Measurements from ENCODE around the gene DDX18. TPM values are rescaled to one million over a fixed set of nuclear protein-coding genes. Genes with fewer than 3 reads are reported as not detected.
"Not testable (repeated sequence)": the region's sequence is repeated elsewhere in the genome, so short reads cannot be mapped to it uniquely, and the experiment has no call there.

DDX18 gene
- total and polyA plus RNA-seq, 8 donors: 11.0 to 28.0 (median 19.2) TPM

- no peak for ATAC-seq
Observed at GRCh38 chr2:117794668-117795067, 19.8 kb upstream of the DDX18 start.

DNA sequence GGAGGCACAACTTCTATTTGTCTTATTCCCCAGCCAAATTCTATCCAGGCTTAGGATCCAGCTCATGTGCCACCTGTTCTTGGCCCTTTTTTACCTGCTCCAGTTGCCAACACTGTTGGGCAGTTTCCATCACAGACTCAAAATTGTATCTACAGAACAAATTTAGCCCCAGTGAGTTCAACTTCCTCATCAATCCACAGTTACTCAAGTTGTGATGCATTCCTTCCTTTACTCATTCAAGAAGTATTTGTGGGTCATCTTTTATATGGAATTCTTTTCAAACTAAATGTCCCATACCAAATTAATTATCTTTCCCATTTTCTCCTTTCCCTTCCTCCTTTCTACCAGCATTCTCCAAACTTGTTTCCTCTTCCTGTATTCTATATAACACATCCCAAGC, 12.7 kb upstream of the DDX18 start:
- FAIRE-seq (no peak), DNase-seq (no peak), ATAC-seq (no peak)
- Histone ChIP-seq H3K9me3 (no peaks in the 10 kb centered on the region), H3K27ac (no peak overlapping the region), H3K4me3 (no peak overlapping the region), H3K36me3 (no peaks in the 10 kb centered on the region), H3K4me1 (no peaks in the 10 kb centered on the region), H3K27me3 (peaks cover 0 to 7% (median 0%) of the 10 kb centered on the region in 4 donors)
- intact Hi-C loops (cut with DNase I): no loop called here
- TF ChIP-seq, protein P1, sequence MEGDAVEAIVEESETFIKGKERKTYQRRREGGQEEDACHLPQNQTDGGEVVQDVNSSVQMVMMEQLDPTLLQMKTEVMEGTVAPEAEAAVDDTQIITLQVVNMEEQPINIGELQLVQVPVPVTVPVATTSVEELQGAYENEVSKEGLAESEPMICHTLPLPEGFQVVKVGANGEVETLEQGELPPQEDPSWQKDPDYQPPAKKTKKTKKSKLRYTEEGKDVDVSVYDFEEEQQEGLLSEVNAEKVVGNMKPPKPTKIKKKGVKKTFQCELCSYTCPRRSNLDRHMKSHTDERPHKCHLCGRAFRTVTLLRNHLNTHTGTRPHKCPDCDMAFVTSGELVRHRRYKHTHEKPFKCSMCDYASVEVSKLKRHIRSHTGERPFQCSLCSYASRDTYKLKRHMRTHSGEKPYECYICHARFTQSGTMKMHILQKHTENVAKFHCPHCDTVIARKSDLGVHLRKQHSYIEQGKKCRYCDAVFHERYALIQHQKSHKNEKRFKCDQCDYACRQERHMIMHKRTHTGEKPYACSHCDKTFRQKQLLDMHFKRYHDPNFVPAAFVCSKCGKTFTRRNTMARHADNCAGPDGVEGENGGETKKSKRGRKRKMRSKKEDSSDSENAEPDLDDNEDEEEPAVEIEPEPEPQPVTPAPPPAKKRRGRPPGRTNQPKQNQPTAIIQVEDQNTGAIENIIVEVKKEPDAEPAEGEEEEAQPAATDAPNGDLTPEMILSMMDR (IDR thresholded peaks at IDR 0.05): no peak

More at GRCh38 chr2:117794668-117795067, 19.8 kb upstream of the DDX18 start:
- Histone ChIP-seq H3K4me3 (no peak overlapping the region), H3K27me3 (no peaks in the 10 kb centered on the region), H3K9me3 (no peaks in the 10 kb centered on the region), H3K27ac (no peak overlapping the region), H3K36me3 (no peaks in the 10 kb centered on the region), H3K4me1 (no peaks in the 10 kb centered on the region)
- DNase-seq: no peak
- TF ChIP-seq, protein P1 (IDR thresholded peaks at IDR 0.05): no peak
- FAIRE-seq: no peak
- WGBS, 2 donors: 41 to 53% methylated on average over 2 of the region's 2 CpGs
- intact Hi-C loops (cut with DNase I): no loop called here

GRCh38 chr2:117803644-117804325, 10.7 kb upstream of the DDX18 start:
- H3K36me3 ChIP-seq; H3K27me3 ChIP-seq; H3K27ac ChIP-seq; intact Hi-C loops (cut with DNase I); H3K4me1 ChIP-seq; H3K9me3 ChIP-seq; FAIRE-seq; DNase-seq; H3K4me3 ChIP-seq: not testable (repeated sequence)
- ATAC-seq: peak in 1 of 4 donors; percentile 29
- 30 to 34% methylated on average over 25 to 33 of the region's 35 CpGs for WGBS, 2 donors

GRCh38 chr2:117812443-117812842, 2.0 kb upstream of the DDX18 start:
- Histone ChIP-seq H3K27me3 (no peaks in the 10 kb centered on the region), H3K27ac (no peak overlapping the region), H3K4me1 (peaks cover 15 to 19% (median 18%) of the 10 kb centered on the region in 3 donors), H3K4me3 (no peak overlapping the region), H3K9me3 (no peaks in the 10 kb centered on the region), H3K36me3 (no peaks in the 10 kb centered on the region)
- ATAC-seq (no peak), DNase-seq (no peak), FAIRE-seq (no peak)
- WGBS, 2 donors: 44 to 57% methylated on average over 4 of the region's 4 CpGs
- TF ChIP-seq, protein P1 (IDR thresholded peaks at IDR 0.05): no peak
- intact Hi-C loops (cut with DNase I): no loop called here

- intact Hi-C loops (cut with DNase I): no loop called here
- Histone ChIP-seq H3K36me3 (peaks cover 0 to 28% (median 4%) of the 10 kb centered on the region in 3 donors), H3K4me1 (peaks cover 15 to 19% (median 18%) of the 10 kb centered on the region in 3 donors), H3K27ac (no peak overlapping the region), H3K27me3 (no peaks in the 10 kb centered on the region), H3K9me3 (no peaks in the 10 kb centered on the region), H3K4me3 (peak overlapping the region in 2 of 4 donors; percentile 84 to 93)
- TF ChIP-seq, protein P1 (IDR thresholded peaks at IDR 0.05): no peak
- DNase-seq (no peak), ATAC-seq (no peak), FAIRE-seq (peak; percentile 5)
- 87 to 92% methylated on average over 3 of the region's 3 CpGs for WGBS, 2 donors
Observed at GRCh38 chr2:117815946-117816345, 1.5 kb downstream of the DDX18 start.

All from pancreas (tissue), 10 donors.